Activated naive CD8-positive, alpha-beta T cell treated with anti-CD3 and anti-CD28 coated beads, Interleukin-2, amount 10 ng/mL, durations not matched to agents 7 days and 5 days (primary cell): ENCODE results near the gene TNFAIP3. TPM values are rescaled to one million over a fixed set of nuclear protein-coding genes. Genes with fewer than 3 reads are reported as not detected.
"Not testable (repeated sequence)": the region's sequence is repeated elsewhere in the genome, so short reads cannot be mapped to it uniquely, and the experiment has no call there.

ENCODE experiments used
- ATAC-seq: fragments of 150-1000 bp; cut with Tn5 transposase; one replicate; pipeline ENCODE4 v1.10.0; 2021; ENCODE audit warnings: low read depth, moderate library complexity
- POLR2A ChIA-PET: fragments of 350-600 bp; sonication (Branson Sonifier 250); formaldehyde crosslinking; loops from one replicate; lab custom pipeline; 2021; ENCODE audit warnings: antibody characterized with exemption; lab: Charles Lee
- DNase-seq: peaks from one replicate; pipeline ENCODE4 v3.0.0; 2021
- H3K27ac Mint-ChIP-seq: one replicate; pipeline ENCODE4 v1.8.0; 2022; ENCODE audit warnings: mild to moderate bottlenecking, mixed read lengths
- H3K27me3 Mint-ChIP-seq: one replicate; pipeline ENCODE4 v1.8.0; 2022; ENCODE audit warnings: mild to moderate bottlenecking, moderate library complexity, mixed read lengths
- H3K36me3 Mint-ChIP-seq: one replicate; pipeline ENCODE4 v1.8.0; 2021; ENCODE audit warnings: mild to moderate bottlenecking, mixed read lengths
- H3K4me1 Mint-ChIP-seq: one replicate; pipeline ENCODE4 v1.8.0; 2021; ENCODE audit warnings: mixed read lengths
- H3K4me3 Mint-ChIP-seq: one replicate; pipeline ENCODE4 v1.8.0; 2022; ENCODE audit warnings: mild to moderate bottlenecking, moderate library complexity, mixed read lengths
- H3K9me3 Mint-ChIP-seq: one replicate; pipeline ENCODE4 v1.8.0; 2021; ENCODE audit warnings: mixed read lengths
- total RNA-seq, 2 experiments: library from RNA; stranded (reverse); gene quantifications; one replicate each; pipeline ENCODE4 v1.2.3, GENCODE V29; 2021

TNFAIP3 gene
- total RNA-seq, 2 experiments from 2014 or later, result 88.6 to 89.5 TPM

DNA sequence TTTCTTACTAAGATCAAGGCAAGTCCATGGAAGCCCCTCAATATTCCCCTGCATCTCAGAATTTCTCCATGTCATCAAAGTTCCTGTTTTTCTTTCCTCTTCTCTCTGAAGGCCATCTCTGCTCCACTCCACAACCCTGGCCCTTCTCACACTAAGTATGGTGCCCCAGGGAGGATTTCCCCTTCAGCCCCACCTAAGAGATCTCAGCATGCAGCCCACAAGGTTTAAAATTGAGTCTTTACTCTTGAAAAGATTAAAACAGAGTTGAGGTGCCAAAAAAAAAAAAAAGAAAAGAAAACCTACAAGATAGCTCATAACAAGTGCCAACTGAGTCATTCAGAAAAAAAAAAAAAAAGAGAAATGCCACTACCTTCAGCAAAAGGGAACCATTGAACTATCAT is 36.5 kb upstream of the TNFAIP3 start:
- Mint-ChIP-seq H3K4me3 (peak overlapping the region; percentile 28), H3K27me3 (no peaks in the 10 kb centered on the region), H3K9me3 (peaks cover 2% of the 10 kb centered on the region), H3K36me3 (peaks cover 5% of the 10 kb centered on the region), H3K4me1 (peaks cover 34% of the 10 kb centered on the region), H3K27ac (peak overlapping the region; percentile 22)
- DNase-seq (no peak), ATAC-seq (no peak)
- POLR2A ChIA-PET, result interaction anchor here (1.3 kb wide), 1 partner anchor 39 kb away, joined by 5 read pairs; no protein-coding TSS in a partner anchor

DNA sequence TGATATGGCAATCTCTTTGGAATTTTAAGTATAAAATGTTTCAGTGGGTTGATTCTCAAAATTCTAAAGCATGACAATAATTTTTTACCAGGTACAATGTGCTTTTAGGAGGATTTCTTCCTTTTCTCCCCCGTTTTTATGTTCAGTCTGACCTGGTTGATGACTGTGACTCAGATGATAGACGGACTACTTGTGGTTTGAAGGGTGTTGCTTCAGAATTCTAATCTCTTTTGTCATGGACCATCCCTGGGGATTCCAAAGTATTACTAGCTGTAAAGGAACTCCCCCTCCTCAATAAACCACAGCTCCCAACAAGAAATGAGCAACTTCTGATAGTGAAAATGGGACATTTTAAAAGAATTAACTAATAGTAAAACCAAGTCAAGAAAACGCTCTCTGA is 34.9 kb upstream of the TNFAIP3 start:
- DNase-seq (no peak), ATAC-seq (no peak)
- no peak overlapping the region for H3K27ac Mint-ChIP-seq
- H3K4me1 Mint-ChIP-seq, result peaks cover 34% of the 10 kb centered on the region
- POLR2A ChIA-PET, result no interaction called here
- H3K27me3 Mint-ChIP-seq, result no peaks in the 10 kb centered on the region
- H3K4me3 Mint-ChIP-seq, result no peak overlapping the region
- H3K9me3 Mint-ChIP-seq, result peaks cover 2% of the 10 kb centered on the region
- peaks cover 5% of the 10 kb centered on the region for H3K36me3 Mint-ChIP-seq

DNA sequence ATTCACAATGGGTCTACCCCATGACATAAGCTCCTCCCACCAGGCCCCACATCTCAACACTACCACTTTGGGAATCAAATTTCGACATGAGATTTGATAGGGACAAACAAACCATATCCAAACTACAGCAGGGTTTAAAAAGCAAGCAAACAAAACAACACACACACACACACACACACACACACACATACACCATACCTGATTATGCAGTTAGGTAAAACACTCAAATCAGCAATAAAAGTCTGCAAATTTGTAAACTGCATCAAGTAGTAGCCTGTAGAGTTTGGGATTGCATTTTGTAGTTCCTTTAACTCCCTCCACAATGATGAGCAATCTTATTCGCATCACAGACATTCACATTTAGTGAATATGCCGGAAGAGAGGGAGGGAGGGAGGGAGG is 32.6 kb upstream of the TNFAIP3 start:
- Mint-ChIP-seq H3K4me1 (peaks cover 11% of the 10 kb centered on the region), H3K36me3 (peaks cover 14% of the 10 kb centered on the region), H3K27ac (no peak overlapping the region), H3K9me3 (peaks cover 15% of the 10 kb centered on the region), H3K27me3 (no peaks in the 10 kb centered on the region), H3K4me3 (no peak overlapping the region)
- ATAC-seq (no peak), DNase-seq (no peak)
- POLR2A ChIA-PET, result no interaction called here

DNA sequence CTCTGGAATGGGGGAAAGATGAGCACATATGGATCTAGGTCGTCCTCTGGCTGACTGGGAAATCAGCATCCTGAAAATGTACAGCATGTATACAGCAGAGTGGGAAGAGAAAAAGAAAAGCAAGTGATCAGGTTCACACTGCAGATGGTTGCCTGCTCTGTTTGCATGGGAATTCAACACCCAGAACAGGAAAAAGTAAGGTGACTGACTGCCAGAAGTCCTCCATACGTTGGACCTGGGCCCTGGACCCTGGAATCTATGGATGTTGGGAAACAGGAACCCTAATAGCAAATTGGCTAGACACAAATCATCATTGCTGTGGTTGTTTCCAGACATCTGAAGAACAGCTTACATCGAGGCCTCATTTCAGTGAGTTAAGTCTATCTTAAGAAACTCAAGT is 30.3 kb upstream of the TNFAIP3 start:
- DNase-seq (no peak), ATAC-seq (no peak)
- H3K27me3 Mint-ChIP-seq, result no peaks in the 10 kb centered on the region
- H3K36me3 Mint-ChIP-seq, result peaks cover 16% of the 10 kb centered on the region
- no peak overlapping the region for H3K27ac Mint-ChIP-seq
- POLR2A ChIA-PET, result no interaction called here
- H3K9me3 Mint-ChIP-seq, result peaks cover 31% of the 10 kb centered on the region
- H3K4me1 Mint-ChIP-seq, result peaks cover 5% of the 10 kb centered on the region
- no peak overlapping the region for H3K4me3 Mint-ChIP-seq

DNA sequence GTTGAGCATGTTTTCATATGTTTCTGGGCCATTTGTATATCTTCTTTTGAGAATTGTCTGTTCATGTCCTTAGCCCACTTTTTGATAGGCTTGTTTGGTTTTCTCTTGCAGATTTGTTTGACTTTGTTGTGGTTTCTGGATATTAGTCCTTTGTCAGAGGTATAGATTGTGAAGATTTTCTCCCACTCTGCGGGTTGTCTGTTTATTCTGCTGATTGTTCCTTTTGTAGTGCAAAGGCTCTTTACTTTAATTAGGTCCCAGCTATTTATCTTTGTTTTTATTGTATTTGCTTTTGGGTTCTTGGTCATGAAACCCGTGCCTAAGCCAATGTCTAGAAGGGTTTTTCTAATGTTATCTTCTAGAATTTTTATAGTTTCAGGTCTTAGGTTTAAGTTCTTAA is 29.0 kb upstream of the TNFAIP3 start:
- H3K27me3 Mint-ChIP-seq, H3K27ac Mint-ChIP-seq, ATAC-seq, DNase-seq, POLR2A ChIA-PET, H3K4me3 Mint-ChIP-seq, H3K4me1 Mint-ChIP-seq: not testable (repeated sequence)
- peaks cover 35% of the 10 kb centered on the region for H3K9me3 Mint-ChIP-seq
- peaks cover 23% of the 10 kb centered on the region for H3K36me3 Mint-ChIP-seq

DNA sequence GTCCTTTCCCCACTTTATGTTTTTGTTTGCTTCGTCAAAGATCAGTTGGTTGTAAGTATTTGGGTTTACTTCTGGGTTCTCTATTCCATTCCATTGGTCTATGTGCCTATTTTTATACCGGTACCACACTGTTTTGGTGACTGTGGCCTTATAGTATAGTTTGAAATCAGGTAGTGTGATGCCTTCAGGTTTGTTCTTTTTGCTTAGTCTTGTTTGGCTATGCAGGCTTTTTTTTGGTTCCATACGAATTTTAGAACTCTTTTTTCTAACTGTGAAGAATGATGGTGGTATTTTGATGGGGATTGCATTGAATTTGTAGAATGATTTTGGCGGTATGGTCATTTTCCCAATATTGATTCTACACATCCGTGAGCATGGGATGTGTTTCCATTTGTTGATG is 28.5 kb upstream of the TNFAIP3 start:
- H3K9me3 Mint-ChIP-seq, result peaks cover 40% of the 10 kb centered on the region
- H3K27me3 Mint-ChIP-seq, H3K4me3 Mint-ChIP-seq, H3K4me1 Mint-ChIP-seq, DNase-seq, H3K27ac Mint-ChIP-seq, POLR2A ChIA-PET, ATAC-seq: not testable (repeated sequence)
- peaks cover 28% of the 10 kb centered on the region for H3K36me3 Mint-ChIP-seq

DNA sequence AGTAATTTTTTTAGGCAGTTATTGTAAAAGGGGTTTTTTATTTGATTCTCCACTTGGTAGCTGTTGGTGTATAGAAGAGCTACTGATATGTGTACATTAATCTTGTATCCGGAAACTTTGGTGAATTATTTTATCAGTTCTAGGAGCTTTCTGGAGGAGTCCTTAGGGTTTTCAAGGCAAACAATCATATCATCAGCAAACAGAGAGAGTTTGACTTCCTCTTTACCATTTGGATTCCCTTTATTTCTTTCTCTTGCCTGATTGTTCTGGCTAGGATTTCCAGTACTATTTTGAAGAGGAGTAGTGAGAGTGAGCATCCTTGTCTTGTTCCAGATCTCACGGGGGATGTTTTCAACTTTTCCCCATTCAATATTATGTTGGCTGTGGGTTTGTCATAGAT is 28.0 kb upstream of the TNFAIP3 start:
- Mint-ChIP-seq H3K4me1 (peaks cover 5% of the 10 kb centered on the region), H3K27ac (no peak overlapping the region), H3K9me3 (peaks cover 42% of the 10 kb centered on the region), H3K4me3 (no peak overlapping the region), H3K36me3 (peaks cover 28% of the 10 kb centered on the region), H3K27me3 (no peaks in the 10 kb centered on the region)
- ATAC-seq, result no peak
- POLR2A ChIA-PET, result no interaction called here
- no peak for DNase-seq

DNA sequence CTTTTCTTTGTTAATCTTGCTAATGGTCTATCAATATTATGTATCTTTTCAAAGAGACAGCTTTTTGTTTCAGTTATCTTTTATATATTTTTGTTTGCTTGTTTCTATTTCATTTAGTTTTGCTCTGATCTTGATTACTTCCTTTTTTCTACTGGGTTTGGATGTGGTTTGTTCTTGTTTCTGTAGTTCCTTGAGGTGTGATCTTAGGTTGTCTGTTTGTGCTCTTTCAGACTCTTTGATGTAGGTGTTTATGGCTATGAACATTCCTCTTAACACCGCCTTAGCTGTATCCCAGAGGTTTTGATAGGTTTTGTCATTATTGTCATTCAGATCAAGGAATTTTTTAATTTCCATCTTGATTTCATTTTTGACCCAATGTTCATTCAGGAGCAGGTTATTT is 26.8 kb upstream of the TNFAIP3 start:
- ATAC-seq, result no peak
- peaks cover 28% of the 10 kb centered on the region for H3K36me3 Mint-ChIP-seq
- no peak overlapping the region for H3K4me3 Mint-ChIP-seq
- no peaks in the 10 kb centered on the region for H3K27me3 Mint-ChIP-seq
- DNase-seq, result no peak
- peaks cover 42% of the 10 kb centered on the region for H3K9me3 Mint-ChIP-seq
- POLR2A ChIA-PET, result no interaction called here
- peaks cover 5% of the 10 kb centered on the region for H3K4me1 Mint-ChIP-seq
- no peak overlapping the region for H3K27ac Mint-ChIP-seq

DNA sequence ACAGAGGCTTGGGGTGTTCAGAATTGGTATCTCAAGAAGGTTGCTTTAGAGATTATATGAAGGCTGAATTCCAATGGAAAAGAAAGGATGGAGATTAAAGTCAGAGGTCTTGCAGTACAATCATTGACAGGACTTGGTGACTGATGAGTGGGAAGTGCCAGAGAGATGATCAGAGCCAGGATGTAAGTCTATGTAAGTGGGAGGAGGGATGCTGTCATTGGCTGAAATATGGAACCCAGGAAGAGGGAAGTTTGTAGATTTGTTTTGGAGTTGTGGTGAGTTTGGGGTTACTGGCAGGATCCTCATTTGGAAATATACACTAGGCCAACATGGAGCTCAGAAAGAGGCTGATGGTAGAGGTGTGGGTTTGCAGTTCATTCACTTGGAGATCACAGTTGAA is 23.8 kb upstream of the TNFAIP3 start:
- Mint-ChIP-seq H3K27ac (no peak overlapping the region), H3K27me3 (no peaks in the 10 kb centered on the region), H3K9me3 (peaks cover 38% of the 10 kb centered on the region), H3K36me3 (peaks cover 25% of the 10 kb centered on the region), H3K4me1 (peaks cover 3% of the 10 kb centered on the region), H3K4me3 (no peak overlapping the region)
- POLR2A ChIA-PET, result interaction anchor here (0.6 kb wide), 1 partner anchor 12 kb away, joined by 3 read pairs; no protein-coding TSS in a partner anchor
- no peak for ATAC-seq
- DNase-seq, result no peak

DNA sequence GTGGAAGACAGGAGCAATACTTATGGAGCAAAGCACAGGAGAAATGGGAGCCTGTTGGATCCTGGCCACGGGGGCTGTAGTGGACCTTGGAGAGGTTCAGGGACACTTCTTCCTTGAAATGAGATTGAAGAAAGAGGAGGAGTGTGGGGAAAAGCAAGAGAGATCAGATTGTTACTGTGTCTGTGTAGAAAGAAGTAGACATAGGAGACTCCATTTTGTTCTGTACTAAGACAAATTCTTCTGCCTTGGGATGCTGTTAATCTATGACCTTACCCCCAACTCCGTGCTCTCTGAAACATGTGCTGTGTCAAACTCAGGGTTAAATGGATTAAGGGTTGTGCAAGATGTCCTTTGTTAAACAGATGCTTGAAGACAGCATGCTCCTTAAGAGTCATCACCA is 22.7 kb upstream of the TNFAIP3 start:
- Mint-ChIP-seq H3K36me3 (peaks cover 19% of the 10 kb centered on the region), H3K9me3 (peaks cover 31% of the 10 kb centered on the region)
- POLR2A ChIA-PET, H3K27me3 Mint-ChIP-seq, H3K4me1 Mint-ChIP-seq, ATAC-seq, H3K27ac Mint-ChIP-seq, DNase-seq, H3K4me3 Mint-ChIP-seq: not testable (repeated sequence)

DNA sequence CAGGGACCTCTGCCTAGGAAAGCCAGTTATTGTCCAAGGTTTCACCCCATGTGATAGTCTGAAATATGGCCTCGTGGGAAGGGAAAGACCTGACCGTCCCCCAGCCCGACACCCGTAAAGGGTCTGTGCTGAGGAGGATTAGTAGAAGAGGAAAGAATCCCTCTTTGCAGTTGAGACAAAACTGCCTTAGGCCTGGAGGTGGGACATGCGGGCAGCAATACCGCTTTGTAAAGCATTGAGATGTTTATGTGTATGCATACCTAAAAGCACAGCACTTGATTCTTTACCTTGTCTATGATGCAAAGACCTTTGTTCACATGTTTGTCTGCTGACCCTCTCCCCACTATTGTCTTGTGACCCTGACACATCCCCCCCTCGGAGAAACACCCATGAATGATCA is 22.3 kb upstream of the TNFAIP3 start:
- H3K27me3 Mint-ChIP-seq, POLR2A ChIA-PET, DNase-seq, H3K27ac Mint-ChIP-seq, ATAC-seq, H3K4me1 Mint-ChIP-seq, H3K4me3 Mint-ChIP-seq: not testable (repeated sequence)
- H3K9me3 Mint-ChIP-seq, result peaks cover 27% of the 10 kb centered on the region
- peaks cover 19% of the 10 kb centered on the region for H3K36me3 Mint-ChIP-seq

DNA sequence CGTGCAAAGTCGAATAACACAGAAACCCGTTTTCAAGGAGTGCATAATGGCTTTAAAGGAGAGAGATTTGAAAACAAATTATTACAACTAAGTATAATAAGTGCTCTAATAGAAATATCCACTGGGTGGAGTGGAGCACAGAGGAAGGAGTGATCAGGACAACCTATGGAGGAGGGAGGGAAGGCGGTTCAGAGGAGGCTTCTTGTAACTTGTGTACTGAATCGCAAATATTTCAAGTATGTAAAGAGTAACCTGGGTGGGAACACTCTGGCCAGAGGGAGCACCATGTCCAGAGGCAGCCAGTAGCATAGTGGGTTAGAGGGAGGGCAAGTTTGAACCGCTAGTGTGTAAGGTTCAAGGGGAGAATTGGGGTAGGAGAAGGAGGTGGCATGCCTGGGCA is 21.6 kb upstream of the TNFAIP3 start:
- Mint-ChIP-seq H3K4me1 (no peaks in the 10 kb centered on the region), H3K27me3 (no peaks in the 10 kb centered on the region), H3K4me3 (no peak overlapping the region), H3K36me3 (peaks cover 12% of the 10 kb centered on the region), H3K9me3 (peaks cover 20% of the 10 kb centered on the region), H3K27ac (no peak overlapping the region)
- no peak for DNase-seq
- ATAC-seq, result no peak
- POLR2A ChIA-PET, result no interaction called here

DNA sequence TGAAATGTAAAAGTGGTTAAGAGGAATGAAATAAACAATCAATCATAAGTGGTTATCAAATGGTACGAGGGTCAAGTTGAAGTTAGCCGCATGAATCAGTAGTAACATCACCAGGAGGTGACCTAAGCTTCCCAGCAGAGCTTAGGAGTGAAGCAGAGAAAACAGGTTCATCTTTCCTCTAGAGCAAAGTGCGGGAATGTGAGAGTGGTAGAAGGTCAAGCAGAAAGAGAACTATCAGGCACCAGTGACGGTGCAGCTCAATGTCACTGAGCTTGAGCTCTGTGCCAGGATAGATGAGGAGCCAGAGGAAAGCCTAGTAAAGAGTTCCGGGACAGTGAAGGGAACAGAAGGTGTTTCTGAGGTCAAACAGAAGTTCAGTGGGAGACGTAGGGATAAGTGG is 20.8 kb upstream of the TNFAIP3 start:
- H3K4me3 Mint-ChIP-seq, result no peak overlapping the region
- H3K9me3 Mint-ChIP-seq, result peaks cover 13% of the 10 kb centered on the region
- POLR2A ChIA-PET, result no interaction called here
- DNase-seq (no peak), ATAC-seq (no peak)
- no peaks in the 10 kb centered on the region for H3K4me1 Mint-ChIP-seq
- H3K36me3 Mint-ChIP-seq, result peaks cover 12% of the 10 kb centered on the region
- no peak overlapping the region for H3K27ac Mint-ChIP-seq
- H3K27me3 Mint-ChIP-seq, result no peaks in the 10 kb centered on the region

DNA sequence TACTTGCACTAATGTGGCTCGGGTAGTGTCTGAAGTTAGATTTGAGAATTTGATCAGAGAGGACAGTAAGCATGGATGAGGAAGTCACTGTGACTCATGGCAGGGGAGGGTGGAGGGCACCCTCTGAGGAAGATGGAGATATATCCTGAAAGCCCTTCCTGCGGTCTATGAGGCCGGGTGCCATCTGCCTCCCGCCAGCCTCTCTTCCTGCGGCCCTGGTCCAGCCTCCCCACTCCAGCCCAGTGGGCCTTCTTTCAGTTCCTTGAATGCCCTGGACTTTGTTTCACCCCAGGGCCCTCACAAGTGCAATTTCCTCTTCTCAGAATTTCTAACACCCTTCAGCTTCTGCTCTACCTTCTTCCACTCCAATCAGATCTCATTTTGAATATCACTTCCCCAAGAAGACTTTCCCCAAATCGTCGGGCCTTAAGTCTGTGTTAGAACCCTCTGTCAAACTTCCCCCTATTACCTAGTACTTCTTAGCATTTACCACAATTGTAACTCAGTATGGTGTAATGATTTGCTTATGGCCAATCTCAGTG is 20.2 kb upstream of the TNFAIP3 start:
- POLR2A ChIA-PET, result no interaction called here
- H3K36me3 Mint-ChIP-seq, result peaks cover 12% of the 10 kb centered on the region
- peaks cover 12% of the 10 kb centered on the region for H3K9me3 Mint-ChIP-seq
- DNase-seq, result no peak
- peaks cover 3% of the 10 kb centered on the region for H3K4me1 Mint-ChIP-seq
- no peak for ATAC-seq
- H3K27ac Mint-ChIP-seq, result no peak overlapping the region
- no peaks in the 10 kb centered on the region for H3K27me3 Mint-ChIP-seq
- H3K4me3 Mint-ChIP-seq, result no peak overlapping the region
